PC-9 (cell line): ENCODE measurements around the gene APOC4. TPM values are rescaled to one million over a fixed set of nuclear protein-coding genes. Genes with fewer than 3 reads are reported as not detected.

Experiments used
- BruUV-seq: library from RNA; stranded (reverse); fragments of 400-500 nt; replicated peaks from 2 replicates; lab custom pipeline; 2021; lab: Mats Ljungman, UMichigan
- CTCF ChIA-PET: fragments of 300-600 bp; sonication (Branson Sonifier 250); formaldehyde crosslinking; loops from one replicate; lab custom pipeline; 2022; ENCODE audit warnings: antibody characterized with exemption; lab: Charles Lee
- POLR2A ChIA-PET: fragments of 300-600 bp; sonication (Branson Sonifier 250); formaldehyde crosslinking; loops from one replicate; lab custom pipeline; 2022; ENCODE audit warnings: antibody characterized with exemption; ENCODE audit not compliant: unreplicated experiment; lab: Charles Lee
- DNase-seq, 2 experiments: peaks; one replicate each; pipeline versions ENCODE4 v3.0.0 to v3.0.0-alpha.2; 2015 to 2022; ENCODE audit warnings: mixed read lengths in 1 of 2
- H2AFZ ChIP-seq: fragments of 200-600 bp; sonication (generic); 2 replicates; pipeline ENCODE4 v1.8.1; 2017; ENCODE audit warnings: antibody characterized with exemption
- H3F3A ChIP-seq: fragments of 200-600 bp; sonication (generic); 2 replicates; pipeline ENCODE4 v1.8.1; 2017; ENCODE audit warnings: antibody characterized with exemption, mild to moderate bottlenecking, low read depth; ENCODE audit not compliant: insufficient read depth
- H3K27ac ChIP-seq: fragments of 200-600 bp; sonication (generic); 2 replicates; pipeline ENCODE4 v1.6.1; 2016; ENCODE audit warnings: mixed run types
- H3K27me3 ChIP-seq: fragments of 200-600 bp; sonication (generic); 2 replicates; pipeline ENCODE4 v1.6.1; 2016; ENCODE audit warnings: low read depth, mixed run types; ENCODE audit not compliant: insufficient read depth
- H3K36me3 ChIP-seq: fragments of 200-600 bp; sonication (generic); 2 replicates; pipeline ENCODE4 v1.6.1; 2016; ENCODE audit warnings: low read depth, mixed run types
- H3K4me1 ChIP-seq: fragments of 200-600 bp; sonication (generic); replicated peaks from 2 replicates; pipeline ENCODE4 v1.6.1; 2016; ENCODE audit warnings: mixed run types; ENCODE audit not compliant: insufficient read depth
- H3K4me2 ChIP-seq: fragments of 200-600 bp; sonication (generic); 2 replicates; pipeline ENCODE4 v1.6.1; 2017; ENCODE audit warnings: mixed run types
- H3K4me3 ChIP-seq: fragments of 200-600 bp; sonication (generic); 2 replicates; pipeline ENCODE4 v1.6.1; 2016; ENCODE audit warnings: mixed run types
- H3K79me2 ChIP-seq: fragments of 200-600 bp; sonication (generic); 2 replicates; pipeline ENCODE4 v1.6.1; 2017; ENCODE audit warnings: low read depth, mixed run types
- H3K9me2 ChIP-seq: fragments of 200-600 bp; sonication (generic); 2 replicates; pipeline ENCODE4 v1.8.1; 2017; ENCODE audit warnings: mild to moderate bottlenecking; ENCODE audit not compliant: insufficient read depth
- H3K9me3 ChIP-seq: fragments of 200-600 bp; sonication (generic); 2 replicates; pipeline ENCODE4 v1.8.1; 2016; ENCODE audit warnings: low read depth; ENCODE audit not compliant: insufficient read depth
- H4K20me1 ChIP-seq: fragments of 200-600 bp; sonication (generic); 2 replicates; pipeline ENCODE4 v1.8.1; 2017; ENCODE audit not compliant: insufficient read depth
- CTCF ChIP-seq: fragments of 200-600 bp; sonication (generic); conservative IDR thresholded peaks from 2 replicates; pipeline ENCODE4 v1.6.1; 2017; ENCODE audit warnings: mixed run types, antibody characterized with exemption, mild to moderate bottlenecking, moderate library complexity
- EZH2 ChIP-seq: fragments of 200-600 bp; sonication (generic); IDR thresholded peaks from 2 replicates; pipeline ENCODE4 v1.8.0; 2017; ENCODE audit warnings: antibody characterized with exemption, low read depth
- intact Hi-C: fragments of 100-400 bp; cut with micrococcal nuclease; formaldehyde crosslinking; loops from one replicate; pipeline ENCODE4 v1.10.0; 2022; ENCODE audit not compliant: unreplicated experiment
- total RNA-seq: library from RNA; stranded (reverse); gene quantifications from 2 replicates; pipeline ENCODE4 v1.2.3, GENCODE V29; 2021

APOC4 gene
- total RNA-seq, 1 experiment from 2014 or later = not detected

GRCh38 chr19:44900328-44901244 is 41.5 kb upstream of the APOC4 start:
- no peaks in the 10 kb centered on the region for H3K9me2 ChIP-seq
- H2AFZ ChIP-seq = no peak overlapping the region
- no peak overlapping the region for H3K4me3 ChIP-seq
- ChIA-PET CTCF (no interaction called here), POLR2A (interaction anchor here (0.6 kb wide), 1 partner anchor 54 kb away, joined by 3 read pairs; the partner anchor contains the start of gene NECTIN2)
- H3K27ac ChIP-seq = no peak overlapping the region
- no peaks in the 10 kb centered on the region for H3K27me3 ChIP-seq
- TF ChIP-seq CTCF (no peak), EZH2 (no peak)
- no peaks in the 10 kb centered on the region for H3K4me1 ChIP-seq
- no peaks in the 10 kb centered on the region for H3K9me3 ChIP-seq
- H4K20me1 ChIP-seq = peaks cover 46% of the 10 kb centered on the region
- no TSS peak for BruUV-seq
- intact Hi-C loops = loop anchor here (10.0 kb wide), 1 partner anchor 154 kb away; no protein-coding TSS in a partner anchor
- peak in 1 of 2 experiments; percentile 30 for DNase-seq
- peaks cover 63% of the 10 kb centered on the region for H3F3A ChIP-seq
- H3K4me2 ChIP-seq = no peak overlapping the region
- H3K36me3 ChIP-seq = peaks cover 38% of the 10 kb centered on the region
- H3K79me2 ChIP-seq = peaks cover 10% of the 10 kb centered on the region; the same call in 1 of the 2 replicates

GRCh38 chr19:44903216-44903601 is 38.8 kb upstream of the APOC4 start:
- TF ChIP-seq EZH2 (no peak), CTCF (no peak)
- H3K27ac ChIP-seq = no peak overlapping the region
- no peaks in the 10 kb centered on the region for H3K9me3 ChIP-seq
- POLR2A ChIA-PET = no interaction called here
- BruUV-seq = TSS peak; percentile 28
- H3K4me2 ChIP-seq = no peak overlapping the region
- H3K27me3 ChIP-seq = no peaks in the 10 kb centered on the region
- H3K79me2 ChIP-seq = no peaks in the 10 kb centered on the region
- CTCF ChIA-PET = interaction anchor here (0.7 to 1.1 kb wide), 5 partner anchors 19 to 467 kb away, joined by 3 to 5 read pairs (median 3); partner anchors contain the start of gene ERCC2
- DNase-seq = no peak
- peaks cover 72% of the 10 kb centered on the region for H3F3A ChIP-seq
- H3K4me1 ChIP-seq = no peaks in the 10 kb centered on the region; the same call in 1 of the 2 replicates
- intact Hi-C loops = loop anchor here (10.0 kb wide), 1 partner anchor 152 kb away; no protein-coding TSS in a partner anchor
- no peaks in the 10 kb centered on the region for H3K9me2 ChIP-seq
- no peak overlapping the region for H2AFZ ChIP-seq
- H3K36me3 ChIP-seq = 0 out of 2 replicates have a peak, but pooled peaks cover 17% of the 10 kb centered on the region
- no peak overlapping the region for H3K4me3 ChIP-seq
- H4K20me1 ChIP-seq = peaks cover 27% of the 10 kb centered on the region; the same call in 1 of the 2 replicates

GRCh38 chr19:44903602-44904425 is 38.2 kb upstream of the APOC4 start:
- Histone ChIP-seq H3K36me3 (0 out of 2 replicates have a peak, but pooled peaks cover 17% of the 10 kb centered on the region), H4K20me1 (peaks cover 22% of the 10 kb centered on the region; the same call in 1 of the 2 replicates), H3K79me2 (no peaks in the 10 kb centered on the region), H3K27me3 (no peaks in the 10 kb centered on the region), H3K9me3 (no peaks in the 10 kb centered on the region), H3K4me2 (no peak overlapping the region), H3K27ac (no peak overlapping the region), H3K4me1 (no peaks in the 10 kb centered on the region; the same call in 1 of the 2 replicates), H2AFZ (no peak overlapping the region), H3K9me2 (no peaks in the 10 kb centered on the region), H3K4me3 (no peak overlapping the region), H3F3A (peaks cover 67% of the 10 kb centered on the region)
- BruUV-seq = no TSS peak
- peak; percentile 42 to 69 for DNase-seq
- TF ChIP-seq EZH2 = no peak
- peak; percentile 100 for TF ChIP-seq CTCF
- ChIA-PET CTCF (interaction anchor here (0.7 to 1.1 kb wide), 5 partner anchors 20 to 466 kb away, joined by 3 to 5 read pairs (median 3); partner anchors contain the start of gene ERCC2), POLR2A (interaction anchor here (0.6 kb wide), 1 partner anchor 165 kb away, joined by 6 read pairs; no protein-coding TSS in a partner anchor)
- intact Hi-C loops = loop anchor here (10.0 kb wide), 1 partner anchor 151 kb away; no protein-coding TSS in a partner anchor
